Activated CD4-positive, alpha-beta memory T cell treated with anti-CD3 and anti-CD28 coated beads, Interleukin-2, amount 10 ng/mL, durations not matched to agents 7 days and 5 days (primary cell): ENCODE data around the gene PECR. TPM values are rescaled to one million over a fixed set of nuclear protein-coding genes. Genes with fewer than 3 reads are reported as not detected.
A peak's percentile ranks its signal among the peaks of the same experiment; 100 is the strongest.
"Not testable (repeated sequence)": the region's sequence is repeated elsewhere in the genome, so short reads cannot be mapped to it uniquely, and the experiment has no call there.

ENCODE experiments used
- CTCF ChIA-PET: fragments of 350-600 bp; sonication (Branson Sonifier 250); formaldehyde crosslinking; loops from one replicate; lab custom pipeline; 2021; ENCODE audit warnings: antibody characterized with exemption, inconsistent platforms; lab: Charles Lee
- POLR2A ChIA-PET: fragments of 350-600 bp; sonication (Branson Sonifier 250); formaldehyde crosslinking; loops from one replicate; lab custom pipeline; 2021; ENCODE audit warnings: antibody characterized with exemption; lab: Charles Lee
- DNase-seq: peaks from one replicate; pipeline ENCODE4 v3.0.0-alpha.2; 2020
- H3K27ac Mint-ChIP-seq: one replicate; pipeline ENCODE4 v1.8.0; 2021; ENCODE audit warnings: mild to moderate bottlenecking, mixed read lengths
- H3K27me3 Mint-ChIP-seq: one replicate; pipeline ENCODE4 v1.8.0; 2021; ENCODE audit warnings: mixed read lengths
- H3K36me3 Mint-ChIP-seq: one replicate; pipeline ENCODE4 v1.8.0; 2021; ENCODE audit warnings: low read depth, mixed read lengths
- H3K4me1 Mint-ChIP-seq: one replicate; pipeline ENCODE4 v1.8.0; 2021; ENCODE audit warnings: mixed read lengths
- H3K4me3 Mint-ChIP-seq: one replicate; pipeline ENCODE4 v1.8.0; 2021; ENCODE audit warnings: mild to moderate bottlenecking, mixed read lengths
- H3K9me3 Mint-ChIP-seq: one replicate; pipeline ENCODE4 v1.8.0; 2021; ENCODE audit warnings: mixed read lengths
- total RNA-seq, 2 experiments: library from RNA; stranded (reverse); gene quantifications; one replicate each; pipeline ENCODE4 v1.2.3, GENCODE V29; 2021

PECR gene
- total RNA-seq, 2 experiments from 2014 or later, result 32.5 to 34.7 TPM

DNA sequence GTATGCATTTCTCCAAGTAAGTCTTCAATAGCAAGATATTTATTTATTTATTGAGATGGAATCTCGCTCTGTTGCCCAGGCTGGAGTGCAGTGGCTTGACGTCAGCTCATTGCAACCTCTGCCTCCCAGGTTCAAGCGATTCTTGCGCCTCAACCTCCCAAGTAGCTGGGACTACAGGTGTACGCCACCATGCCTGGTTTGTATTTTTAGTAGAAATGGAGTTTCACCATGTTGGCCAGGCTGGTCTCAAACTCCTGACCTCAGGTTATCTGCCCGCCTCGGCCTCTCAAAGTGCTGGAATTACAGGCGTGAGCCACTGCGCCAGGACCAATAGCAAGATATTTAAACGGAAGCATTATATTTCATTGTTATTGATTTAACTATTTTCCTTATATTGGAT lies 1.6 kb downstream of the PECR start:
- CTCF ChIA-PET, result interaction anchor here (0.6 to 2.2 kb wide), 2 partner anchors 10 to 21 kb away, joined by 3 to 11 read pairs; no protein-coding TSS in a partner anchor

DNA sequence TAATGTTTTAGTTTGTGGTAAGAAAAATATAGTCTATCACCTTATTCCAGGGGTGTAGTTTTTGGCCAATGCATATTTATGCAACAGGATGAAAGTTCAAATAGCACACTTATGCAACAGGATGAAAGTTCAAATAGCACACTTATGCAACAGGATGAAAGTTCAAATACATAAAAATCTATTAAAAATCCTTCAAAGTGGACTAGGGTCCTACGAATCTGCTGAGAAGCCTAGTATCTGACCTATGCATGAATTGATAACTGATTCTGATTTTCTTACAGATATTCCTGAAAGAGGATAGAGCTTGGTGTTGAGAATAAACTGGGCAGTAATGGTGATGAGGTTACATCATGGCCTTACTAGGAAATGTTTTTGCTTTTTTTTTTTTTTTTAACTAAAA lies 2.8 kb downstream of the PECR start:
- H3K4me3 Mint-ChIP-seq, result no peak overlapping the region
- peaks cover 30% of the 10 kb centered on the region for H3K36me3 Mint-ChIP-seq
- no peaks in the 10 kb centered on the region for H3K9me3 Mint-ChIP-seq
- ChIA-PET CTCF (interaction anchor here (0.7 kb wide), 1 partner anchor 61 kb away, joined by 3 read pairs; no protein-coding TSS in a partner anchor), POLR2A (no interaction called here)
- H3K27me3 Mint-ChIP-seq, result no peaks in the 10 kb centered on the region
- no peak overlapping the region for H3K27ac Mint-ChIP-seq
- H3K4me1 Mint-ChIP-seq, result peaks cover 54% of the 10 kb centered on the region
- DNase-seq, result no peak

More for the DNA sequence above, 1.6 kb downstream of the PECR start:
- DNase-seq, H3K27ac Mint-ChIP-seq, H3K27me3 Mint-ChIP-seq, H3K9me3 Mint-ChIP-seq: not testable (repeated sequence)
- Mint-ChIP-seq H3K4me1 (peaks cover 56% of the 10 kb centered on the region), H3K36me3 (peaks cover 23% of the 10 kb centered on the region), H3K4me3 (peak overlapping the region; percentile 16)
- POLR2A ChIA-PET, result interaction anchor here (6.0 kb wide), 1 partner anchor 31 kb away, joined by 103 read pairs; the partner anchor contains the start of gene XRCC5

DNA sequence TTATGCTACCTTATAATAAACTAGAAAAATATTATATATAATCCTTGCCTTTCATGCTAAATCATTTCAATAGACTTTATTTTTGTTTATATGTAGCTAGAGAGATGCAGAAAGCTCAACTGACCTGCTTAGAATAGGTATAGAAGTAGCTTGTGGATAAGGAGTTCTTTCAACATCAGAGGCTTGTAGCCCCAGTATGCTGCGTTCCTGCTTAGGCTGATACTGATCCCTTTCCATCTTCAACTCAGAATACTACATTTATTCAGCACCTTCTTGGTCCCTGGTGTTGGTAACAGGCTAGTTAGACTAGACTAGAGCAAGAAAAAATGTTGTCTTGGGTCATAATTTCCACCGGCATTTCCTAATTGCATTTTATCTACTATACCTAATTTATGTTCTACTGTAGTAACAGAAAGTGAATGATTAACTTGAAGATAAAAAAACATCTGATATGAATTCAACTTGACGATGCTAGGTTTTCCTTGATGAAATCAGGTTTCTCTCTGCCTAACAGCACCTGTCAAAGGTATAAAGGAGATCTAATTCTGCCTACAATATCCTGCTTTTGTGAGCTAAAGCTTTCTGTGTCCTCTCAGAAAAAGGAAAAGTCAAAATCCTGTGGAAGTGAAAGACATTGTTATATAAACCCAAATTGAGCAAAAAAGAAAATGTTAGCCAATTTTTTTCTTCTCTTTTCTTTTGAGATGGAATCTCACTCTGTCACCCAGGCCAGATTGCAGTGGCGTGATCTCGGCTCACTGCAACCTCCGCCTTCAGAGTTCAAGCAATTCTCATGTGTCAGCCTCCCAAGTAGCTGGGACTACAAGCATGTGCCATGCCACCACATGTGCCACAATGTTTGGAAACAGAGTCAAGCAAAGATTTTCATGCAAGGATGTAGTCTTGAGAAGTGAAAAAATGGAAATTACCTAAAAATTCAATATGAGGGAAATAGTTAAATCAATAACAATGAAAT lies 5.8 kb downstream of the PECR start:
- H3K27ac Mint-ChIP-seq, result no peak overlapping the region
- H3K36me3 Mint-ChIP-seq, result peaks cover 36% of the 10 kb centered on the region
- H3K4me3 Mint-ChIP-seq, result no peak overlapping the region
- ChIA-PET POLR2A (no interaction called here), CTCF (interaction anchor here (0.7 to 1.1 kb wide), 3 partner anchors 16 to 34 kb away, joined by 3 to 4 read pairs (median 4); no protein-coding TSS in a partner anchor)
- H3K27me3 Mint-ChIP-seq, result no peaks in the 10 kb centered on the region
- H3K9me3 Mint-ChIP-seq, result no peaks in the 10 kb centered on the region
- peaks cover 32% of the 10 kb centered on the region for H3K4me1 Mint-ChIP-seq
- no peak for DNase-seq

DNA sequence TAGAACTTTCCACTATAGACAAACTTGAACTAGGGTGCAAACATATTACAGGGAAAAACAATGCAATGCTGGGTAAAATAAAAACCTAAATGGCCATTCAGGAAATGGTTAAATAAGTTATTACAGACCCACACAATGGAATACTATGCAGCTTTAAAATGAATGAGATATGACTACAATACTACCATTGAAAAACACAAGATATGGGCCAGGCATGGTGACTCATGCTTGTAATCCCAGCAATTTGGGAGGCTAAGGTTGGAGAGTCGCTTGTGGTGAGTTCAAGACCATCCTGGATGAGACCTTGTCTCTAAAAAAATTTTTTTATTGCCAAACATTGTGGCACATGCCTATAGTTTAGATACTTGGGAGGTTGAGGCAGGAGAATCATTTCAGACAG lies 6.8 kb downstream of the PECR start:
- H3K4me3 Mint-ChIP-seq, result no peak overlapping the region
- ChIA-PET POLR2A (no interaction called here), CTCF (interaction anchor here (0.7 to 1.1 kb wide), 2 partner anchors 17 to 35 kb away, joined by 4 read pairs; no protein-coding TSS in a partner anchor)

DNA sequence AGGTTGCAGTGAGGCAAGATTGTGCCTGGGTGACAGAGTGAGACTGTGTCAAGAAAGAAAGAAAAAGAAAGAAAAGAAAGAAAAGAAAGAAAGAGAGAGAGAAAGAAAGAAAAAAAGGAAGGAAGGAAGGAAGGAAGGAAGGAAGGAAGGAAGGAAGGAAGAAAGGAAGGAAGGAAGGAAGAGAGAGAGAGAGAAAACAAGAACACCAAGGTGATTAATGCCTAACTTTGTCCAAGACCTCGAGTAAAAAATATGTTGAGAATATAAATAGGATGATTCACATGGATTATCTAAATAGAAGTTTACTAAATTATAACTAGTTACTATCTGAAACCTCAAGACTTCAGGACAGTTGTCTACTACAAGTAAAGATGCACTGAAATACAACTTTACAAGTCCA lies 7.2 kb downstream of the PECR start:
- Mint-ChIP-seq H3K27me3 (no peaks in the 10 kb centered on the region), H3K27ac (no peak overlapping the region), H3K4me1 (peaks cover 23% of the 10 kb centered on the region), H3K9me3 (no peaks in the 10 kb centered on the region), H3K4me3 (no peak overlapping the region), H3K36me3 (peaks cover 31% of the 10 kb centered on the region)
- ChIA-PET POLR2A (interaction anchor here (1.0 kb wide), 1 partner anchor 16 kb away, joined by 4 read pairs; no protein-coding TSS in a partner anchor), CTCF (no interaction called here)
- no peak for DNase-seq

More for the DNA sequence above, 6.8 kb downstream of the PECR start:
- peaks cover 23% of the 10 kb centered on the region for H3K4me1 Mint-ChIP-seq
- H3K27ac Mint-ChIP-seq, result no peak overlapping the region
- DNase-seq, result no peak
- H3K9me3 Mint-ChIP-seq, result no peaks in the 10 kb centered on the region
- H3K36me3 Mint-ChIP-seq, result peaks cover 31% of the 10 kb centered on the region
- no peaks in the 10 kb centered on the region for H3K27me3 Mint-ChIP-seq

DNA sequence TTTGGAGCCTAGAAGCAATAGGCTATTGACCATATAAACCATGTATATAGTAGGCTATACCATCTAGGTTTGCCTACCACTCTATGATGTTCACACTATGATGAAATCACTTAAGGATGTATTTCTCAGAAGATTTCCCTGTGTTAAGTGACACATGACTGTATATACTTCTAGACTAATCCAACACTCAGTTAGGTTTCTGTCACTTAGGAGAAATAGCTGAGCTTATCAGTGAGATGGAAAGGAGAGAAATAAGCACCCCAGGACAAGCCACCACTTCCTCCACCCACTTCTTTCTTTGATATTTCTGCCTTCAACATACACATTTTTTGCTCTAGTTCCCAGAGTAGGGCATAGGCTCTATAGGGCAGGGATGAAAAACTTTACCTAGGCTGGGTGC lies 7.8 kb downstream of the PECR start:
- Mint-ChIP-seq H3K4me3 (no peak overlapping the region), H3K27me3 (no peaks in the 10 kb centered on the region), H3K27ac (no peak overlapping the region), H3K4me1 (peaks cover 22% of the 10 kb centered on the region), H3K9me3 (no peaks in the 10 kb centered on the region), H3K36me3 (peaks cover 34% of the 10 kb centered on the region)
- ChIA-PET CTCF (interaction anchor here (1.0 kb wide), 1 partner anchor 19 kb away, joined by 3 read pairs; no protein-coding TSS in a partner anchor), POLR2A (interaction anchor here (1.0 kb wide), 1 partner anchor 15 kb away, joined by 4 read pairs; no protein-coding TSS in a partner anchor)
- DNase-seq, result no peak

DNA sequence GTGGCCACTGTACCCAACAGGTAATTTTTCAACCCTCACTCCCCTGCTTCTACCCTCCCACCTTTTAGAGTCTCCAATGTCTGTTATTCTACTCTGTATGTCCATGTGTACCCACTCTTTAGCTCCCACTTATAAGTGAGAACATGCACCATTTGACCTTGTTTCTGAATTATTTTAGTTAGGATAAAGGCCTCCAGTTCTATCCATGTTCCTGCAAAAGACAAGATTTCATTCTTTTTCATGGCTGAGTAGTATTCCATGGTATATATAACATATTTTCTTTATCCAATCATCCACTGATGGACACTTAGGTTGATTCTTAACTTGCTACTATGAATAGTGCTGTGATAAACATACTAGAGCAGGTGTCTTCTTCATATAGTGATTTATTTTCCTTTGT lies 9.1 kb downstream of the PECR start:
- H3K4me3 Mint-ChIP-seq, result no peak overlapping the region
- H3K4me1 Mint-ChIP-seq, result peaks cover 20% of the 10 kb centered on the region
- no peaks in the 10 kb centered on the region for H3K27me3 Mint-ChIP-seq
- no peak overlapping the region for H3K27ac Mint-ChIP-seq
- no peaks in the 10 kb centered on the region for H3K9me3 Mint-ChIP-seq
- peaks cover 30% of the 10 kb centered on the region for H3K36me3 Mint-ChIP-seq
- POLR2A ChIA-PET, result no interaction called here
- no peak for DNase-seq
- CTCF ChIA-PET, result no interaction called here

DNA sequence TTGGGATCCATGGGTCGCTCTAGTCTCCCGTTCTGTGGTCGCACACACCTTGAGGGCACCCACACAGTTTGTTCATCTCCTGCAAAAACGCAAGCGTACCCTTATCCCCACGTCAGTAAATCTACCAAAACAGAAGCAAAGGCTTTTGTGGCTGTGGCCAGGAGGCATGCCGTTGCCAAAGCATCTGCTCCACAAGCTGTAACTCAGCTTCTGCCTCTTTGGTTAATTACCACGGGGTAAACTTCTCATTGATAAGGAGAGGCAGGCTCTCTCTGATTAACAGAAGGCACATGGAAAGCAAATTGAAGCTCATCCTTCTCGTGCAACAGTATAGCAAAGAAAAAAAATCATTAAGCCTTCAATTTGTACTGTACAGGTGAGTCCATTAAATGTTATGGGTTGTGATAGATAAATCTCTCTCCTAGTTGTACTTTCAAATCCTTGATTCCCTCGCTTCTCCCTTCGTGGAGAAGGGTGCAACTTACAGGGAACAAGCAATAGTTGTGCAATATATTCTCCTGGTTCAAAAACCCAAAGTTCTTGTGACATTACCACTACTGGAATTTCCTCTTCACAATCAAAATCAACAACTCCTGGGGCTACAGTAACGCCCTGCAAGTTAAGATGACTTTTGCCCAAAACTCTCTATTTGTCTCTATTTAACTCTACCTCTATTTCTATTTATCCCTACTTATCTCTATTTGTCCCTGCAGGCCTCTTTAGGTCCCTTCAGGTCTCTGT lies 10.3 kb downstream of the PECR start:
- ChIA-PET CTCF (interaction anchor here (1.7 kb wide), 1 partner anchor 48 kb away, joined by 4 read pairs; no protein-coding TSS in a partner anchor), POLR2A (no interaction called here)
- Mint-ChIP-seq H3K4me1 (peaks cover 20% of the 10 kb centered on the region), H3K27ac (no peak overlapping the region), H3K9me3 (no peaks in the 10 kb centered on the region), H3K4me3 (no peak overlapping the region), H3K36me3 (peaks cover 30% of the 10 kb centered on the region), H3K27me3 (no peaks in the 10 kb centered on the region)
- DNase-seq, result no peak

DNA sequence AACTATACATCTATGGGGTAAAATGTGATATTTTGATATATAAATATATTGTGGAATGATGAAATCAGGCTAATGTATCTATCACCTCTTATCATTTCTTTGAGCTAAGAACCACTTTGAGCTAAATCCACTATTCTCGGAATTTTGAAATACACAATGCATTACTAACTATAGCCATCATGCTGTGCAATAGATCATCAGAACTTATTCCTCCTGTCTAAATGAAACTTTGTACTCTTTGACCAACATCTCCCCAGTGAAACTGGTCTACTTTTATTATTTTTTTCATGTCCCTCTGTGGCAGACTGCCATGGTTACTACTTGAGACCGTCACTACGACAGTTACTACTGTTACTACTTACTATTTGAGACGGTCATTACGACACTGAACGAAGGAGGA lies 11.4 kb downstream of the PECR start:
- H3K4me1 Mint-ChIP-seq, result peaks cover 16% of the 10 kb centered on the region
- ChIA-PET POLR2A (interaction anchor here (1.3 kb wide), 1 partner anchor 11 kb away, joined by 4 read pairs; the partner anchor contains the start of gene PECR), CTCF (interaction anchor here (1.0 to 1.7 kb wide), 2 partner anchors 10 to 47 kb away, joined by 3 to 4 read pairs; no protein-coding TSS in a partner anchor)
- no peak overlapping the region for H3K27ac Mint-ChIP-seq
- no peak overlapping the region for H3K4me3 Mint-ChIP-seq
- H3K9me3 Mint-ChIP-seq, result no peaks in the 10 kb centered on the region
- peaks cover 26% of the 10 kb centered on the region for H3K36me3 Mint-ChIP-seq
- DNase-seq, result no peak
- no peaks in the 10 kb centered on the region for H3K27me3 Mint-ChIP-seq

DNA sequence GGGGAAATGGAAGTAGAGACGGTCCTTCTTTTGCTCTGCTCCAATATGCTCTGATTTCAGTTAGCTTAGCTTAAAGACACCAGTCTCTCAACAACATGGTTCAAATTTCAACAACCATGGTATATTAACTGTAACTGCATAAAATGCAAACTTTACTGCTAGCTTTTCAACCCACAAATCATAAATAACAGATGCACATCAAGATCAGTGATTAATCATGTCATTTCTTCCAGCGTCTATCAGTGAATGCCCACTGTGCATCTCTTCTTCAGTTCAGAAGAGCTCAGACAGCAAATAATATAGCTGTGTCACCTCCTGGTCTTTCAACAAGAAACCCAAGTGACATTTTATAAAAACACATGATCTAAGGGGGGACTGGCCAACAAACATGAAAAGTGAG lies 12.6 kb downstream of the PECR start:
- Mint-ChIP-seq H3K4me3 (no peak overlapping the region), H3K36me3 (peaks cover 29% of the 10 kb centered on the region), H3K9me3 (no peaks in the 10 kb centered on the region), H3K4me1 (peaks cover 9% of the 10 kb centered on the region), H3K27ac (no peak overlapping the region), H3K27me3 (no peaks in the 10 kb centered on the region)
- no peak for DNase-seq
- CTCF ChIA-PET, result interaction anchor here (1.1 kb wide), 1 partner anchor 10 kb away, joined by 3 read pairs; no protein-coding TSS in a partner anchor
- POLR2A ChIA-PET, result no interaction called here

DNA sequence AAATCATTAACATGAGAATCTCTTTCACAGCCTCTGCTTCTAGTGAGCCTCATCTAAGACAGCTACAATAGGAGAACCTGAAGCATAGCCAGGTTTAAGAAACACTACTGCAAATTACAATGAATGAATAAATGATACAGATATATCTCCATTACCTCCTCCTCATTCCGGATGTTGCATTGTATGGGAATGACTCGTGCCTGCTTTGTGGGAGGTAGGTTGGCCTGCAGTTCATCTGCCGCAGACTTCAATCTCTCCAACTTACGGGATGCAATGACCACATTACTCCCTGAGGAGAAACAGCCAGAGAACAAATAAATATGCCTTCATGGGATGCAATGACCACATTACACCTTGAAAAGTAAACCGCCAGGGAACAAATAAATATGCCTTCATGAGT lies 15.4 kb downstream of the PECR start:
- CTCF ChIA-PET, result interaction anchor here (0.7 kb wide), 1 partner anchor 15 kb away, joined by 3 read pairs; no protein-coding TSS in a partner anchor
- DNase-seq, result no peak
- no peaks in the 10 kb centered on the region for H3K9me3 Mint-ChIP-seq
- H3K27ac Mint-ChIP-seq, result no peak overlapping the region
- H3K36me3 Mint-ChIP-seq, result peaks cover 35% of the 10 kb centered on the region
- POLR2A ChIA-PET, result no interaction called here
- H3K4me3 Mint-ChIP-seq, result no peak overlapping the region
- no peaks in the 10 kb centered on the region for H3K27me3 Mint-ChIP-seq
- peaks cover 4% of the 10 kb centered on the region for H3K4me1 Mint-ChIP-seq

DNA sequence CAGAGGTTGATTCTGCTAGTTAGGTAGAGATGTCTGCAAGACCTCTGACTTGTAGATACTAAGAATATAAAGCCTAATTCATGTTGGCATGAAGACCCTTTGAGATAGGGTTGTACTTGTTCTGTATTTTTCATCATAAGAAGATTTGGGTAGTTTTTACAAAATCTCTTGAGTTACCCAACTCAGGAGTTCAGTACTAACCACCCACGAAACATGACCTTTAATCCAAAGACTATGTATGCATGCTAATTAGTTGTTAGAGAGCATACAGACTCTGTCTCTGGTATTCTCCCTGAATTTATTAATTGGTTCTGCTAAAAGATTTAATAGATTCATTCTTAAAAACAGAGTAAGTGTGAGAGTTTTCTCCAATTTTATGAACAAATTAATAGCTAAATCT lies 16.9 kb downstream of the PECR start:
- ChIA-PET POLR2A (no interaction called here), CTCF (interaction anchor here (0.8 to 2.2 kb wide), 2 partner anchors 17 to 58 kb away, joined by 3 to 4 read pairs; partner anchors contain the start of genes PECR and TMEM169)

More for the DNA sequence above, 16.9 kb downstream of the PECR start:
- H3K4me1 Mint-ChIP-seq, result peaks cover 4% of the 10 kb centered on the region
- H3K27me3 Mint-ChIP-seq, result no peaks in the 10 kb centered on the region
- H3K27ac Mint-ChIP-seq, result no peak overlapping the region
- no peak overlapping the region for H3K4me3 Mint-ChIP-seq
- H3K36me3 Mint-ChIP-seq, result peaks cover 38% of the 10 kb centered on the region
- H3K9me3 Mint-ChIP-seq, result no peaks in the 10 kb centered on the region
- DNase-seq, result no peak
